WTC11 (cell line): ENCODE data around the gene ZFAND3. TPM values are rescaled to one million over a fixed set of nuclear protein-coding genes. Genes with fewer than 3 reads are reported as not detected.

Experiments used
- ATAC-seq: fragments of 200-7000 bp; cut with Tn5 transposase; 2 replicates; pipeline ENCODE4 v1.10.0; 2021; ENCODE audit warnings: mild to moderate bottlenecking, moderate library complexity
- CTCF ChIA-PET: fragments of 300-600 bp; sonication (Branson Sonifier 250); formaldehyde crosslinking; loops from one replicate; lab custom pipeline; 2021; ENCODE audit warnings: antibody characterized with exemption; lab: Charles Lee
- POLR2A ChIA-PET: fragments of 350-600 bp; sonication (Branson Sonifier 250); formaldehyde crosslinking; loops from one replicate; lab custom pipeline; 2021; ENCODE audit warnings: antibody characterized with exemption; lab: Charles Lee
- DNase-seq: peaks from one replicate; pipeline ENCODE4 v3.0.0; 2021; ENCODE audit warnings: low spot score
- H3K27ac Mint-ChIP-seq: 2 replicates; pipeline ENCODE4 v1.8.0; 2021; ENCODE audit warnings: mixed read lengths
- H3K27me3 Mint-ChIP-seq: 2 replicates; pipeline ENCODE4 v1.8.0; 2021; ENCODE audit warnings: low read depth, mild to moderate bottlenecking, moderate library complexity, mixed read lengths
- H3K36me3 Mint-ChIP-seq: 2 replicates; pipeline ENCODE4 v1.8.0; 2021; ENCODE audit warnings: mixed read lengths
- H3K4me1 Mint-ChIP-seq: 2 replicates; pipeline ENCODE4 v1.8.0; 2022; ENCODE audit warnings: mixed read lengths
- H3K4me3 Mint-ChIP-seq: 2 replicates; pipeline ENCODE4 v1.8.0; 2021; ENCODE audit warnings: mild to moderate bottlenecking, moderate library complexity, mixed read lengths
- H3K9me3 Mint-ChIP-seq: 2 replicates; pipeline ENCODE4 v1.8.0; 2021; ENCODE audit warnings: mixed read lengths
- AFF4 ChIP-seq: sonication (generic); formaldehyde crosslinking; IDR thresholded peaks from 2 replicates; pipeline ENCODE4 v1.8.1; 2023; ENCODE audit warnings: mild to moderate bottlenecking, missing genetic modification reagents, borderline replicate concordance
- AR ChIP-seq: fragments of 250-450 bp; sonication (Bioruptor Pico); IDR thresholded peaks from 2 replicates; pipeline ENCODE4 v1.9.0; 2021; ENCODE audit warnings: mild to moderate bottlenecking
- ETV6 ChIP-seq: sonication (generic); formaldehyde crosslinking; IDR thresholded peaks from 2 replicates; pipeline ENCODE4 v1.8.1; 2022; ENCODE audit warnings: mild to moderate bottlenecking, missing genetic modification reagents
- FOXJ3 ChIP-seq: sonication (generic); formaldehyde crosslinking; IDR thresholded peaks from 2 replicates; pipeline ENCODE4 v1.9.0; 2021; ENCODE audit warnings: missing genetic modification reagents, mild to moderate bottlenecking, borderline replicate concordance
- IRF2 ChIP-seq: sonication (generic); formaldehyde crosslinking; IDR thresholded peaks from 2 replicates; pipeline ENCODE4 v1.8.0; 2022; ENCODE audit warnings: low read depth, missing genetic modification reagents, borderline replicate concordance
- KAT7 ChIP-seq: sonication (generic); formaldehyde crosslinking; IDR thresholded peaks from 2 replicates; pipeline ENCODE4 v1.8.1; 2023; ENCODE audit warnings: missing genetic modification reagents, mild to moderate bottlenecking, borderline replicate concordance
- NFATC4 ChIP-seq: fragments of 250-450 bp; sonication (Bioruptor Pico); IDR thresholded peaks from 2 replicates; pipeline ENCODE4 v1.9.0; 2021; ENCODE audit warnings: mild to moderate bottlenecking
- NFE2L1 ChIP-seq: sonication (generic); formaldehyde crosslinking; IDR thresholded peaks from 2 replicates; pipeline ENCODE4 v1.8.1; 2023; ENCODE audit warnings: missing genetic modification reagents
- NFYB ChIP-seq: sonication (generic); formaldehyde crosslinking; conservative IDR thresholded peaks from 2 replicates; pipeline ENCODE4 v1.8.0; 2022; ENCODE audit warnings: low read depth, missing genetic modification reagents
- ZNF121 ChIP-seq: sonication (generic); formaldehyde crosslinking; IDR thresholded peaks from 2 replicates; pipeline ENCODE4 v1.8.0; 2023; ENCODE audit warnings: missing genetic modification reagents
- ZNF138 ChIP-seq: sonication (generic); formaldehyde crosslinking; conservative IDR thresholded peaks from 2 replicates; pipeline ENCODE4 v1.8.1; 2022; ENCODE audit warnings: mild to moderate bottlenecking, moderate library complexity, missing genetic modification reagents
- ZNF219 ChIP-seq: sonication (generic); formaldehyde crosslinking; IDR thresholded peaks from 2 replicates; pipeline ENCODE4 v1.8.0; 2023; ENCODE audit warnings: missing genetic modification reagents, mild to moderate bottlenecking, borderline replicate concordance
- ZNF423 ChIP-seq: fragments of 250-450 bp; sonication (Bioruptor Pico); IDR thresholded peaks from 2 replicates; pipeline ENCODE4 v2.1.2; 2022; ENCODE audit warnings: mild to moderate bottlenecking, moderate library complexity
- total RNA-seq: library from RNA; stranded (reverse); gene quantifications from 3 replicates; pipeline ENCODE4 v1.2.3, GENCODE V29; 2021
- TF ChIP-seq, protein P1 (sequence below): sonication (generic); formaldehyde crosslinking; IDR thresholded peaks from 2 replicates; pipeline ENCODE4 v1.8.1; 2023; ENCODE audit warnings: mild to moderate bottlenecking, missing genetic modification reagents
- TF ChIP-seq, protein P2 (sequence below): sonication (generic); formaldehyde crosslinking; IDR thresholded peaks from 2 replicates; pipeline ENCODE4 v1.8.1; 2023; ENCODE audit warnings: mild to moderate bottlenecking, moderate library complexity, missing genetic modification reagents
- TF ChIP-seq, protein P3 (sequence below): fragments of 250-450 bp; sonication (Bioruptor Pico); IDR thresholded peaks from 2 replicates; pipeline ENCODE4 v2.1.2; 2022; ENCODE audit warnings: mild to moderate bottlenecking, moderate library complexity
- TF ChIP-seq, protein P4 (sequence below): sonication (generic); formaldehyde crosslinking; IDR thresholded peaks from 2 replicates; pipeline ENCODE4 v1.8.1; 2022; ENCODE audit warnings: mild to moderate bottlenecking, missing genetic modification reagents, moderate library complexity, borderline replicate concordance

ZFAND3 gene
- total RNA-seq, 1 experiment from 2014 or later = 50.3 TPM

DNA sequence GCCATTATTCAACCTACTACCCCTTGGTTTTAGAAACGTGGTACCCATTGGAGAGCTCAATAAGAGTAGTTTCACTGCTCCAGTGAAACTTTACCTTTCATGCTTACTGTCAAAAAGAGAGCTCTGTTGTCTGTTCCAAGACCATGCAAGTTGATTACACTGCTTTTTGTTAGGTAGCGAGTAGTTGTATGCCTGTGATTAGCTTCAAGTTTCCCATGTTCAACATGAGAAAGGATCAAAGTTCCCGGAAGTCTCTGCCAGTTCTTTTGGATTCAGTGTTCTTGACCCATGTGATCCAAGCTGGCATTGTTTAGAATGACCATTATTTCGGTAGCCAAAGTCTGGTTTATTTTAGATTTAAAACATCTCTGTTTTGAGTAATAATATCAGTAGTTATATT, 107.1 kb downstream of the ZFAND3 start:
- ChIA-PET POLR2A (no interaction called here), CTCF (interaction anchor here (1.1 kb wide), 1 partner anchor 136 kb away, joined by 3 read pairs; no protein-coding TSS in a partner anchor)
- Mint-ChIP-seq H3K9me3 (no peaks in the 10 kb centered on the region), H3K27ac (peak overlapping the region; percentile 14; the same call in 1 of the 2 replicates), H3K27me3 (no peaks in the 10 kb centered on the region), H3K4me1 (peaks cover 50% of the 10 kb centered on the region), H3K36me3 (no peaks in the 10 kb centered on the region), H3K4me3 (no peak overlapping the region)
- TF ChIP-seq ZNF423 (CRISPR knock-in tag) (no peak), ZNF138 (CRISPR knock-in tag) (no peak), NFATC4 (CRISPR knock-in tag) (no peak), NFYB (CRISPR knock-in tag) (no peak), AFF4 (CRISPR knock-in tag) (no peak), NFE2L1 (CRISPR knock-in tag) (no peak), ZNF121 (CRISPR knock-in tag) (no peak), ETV6 (CRISPR knock-in tag) (no peak), KAT7 (CRISPR knock-in tag) (no peak), FOXJ3 (CRISPR knock-in tag) (no peak), AR (no peak), ZNF219 (CRISPR knock-in tag) (no peak), IRF2 (CRISPR knock-in tag) (no peak)
- TF ChIP-seq, protein P1, sequence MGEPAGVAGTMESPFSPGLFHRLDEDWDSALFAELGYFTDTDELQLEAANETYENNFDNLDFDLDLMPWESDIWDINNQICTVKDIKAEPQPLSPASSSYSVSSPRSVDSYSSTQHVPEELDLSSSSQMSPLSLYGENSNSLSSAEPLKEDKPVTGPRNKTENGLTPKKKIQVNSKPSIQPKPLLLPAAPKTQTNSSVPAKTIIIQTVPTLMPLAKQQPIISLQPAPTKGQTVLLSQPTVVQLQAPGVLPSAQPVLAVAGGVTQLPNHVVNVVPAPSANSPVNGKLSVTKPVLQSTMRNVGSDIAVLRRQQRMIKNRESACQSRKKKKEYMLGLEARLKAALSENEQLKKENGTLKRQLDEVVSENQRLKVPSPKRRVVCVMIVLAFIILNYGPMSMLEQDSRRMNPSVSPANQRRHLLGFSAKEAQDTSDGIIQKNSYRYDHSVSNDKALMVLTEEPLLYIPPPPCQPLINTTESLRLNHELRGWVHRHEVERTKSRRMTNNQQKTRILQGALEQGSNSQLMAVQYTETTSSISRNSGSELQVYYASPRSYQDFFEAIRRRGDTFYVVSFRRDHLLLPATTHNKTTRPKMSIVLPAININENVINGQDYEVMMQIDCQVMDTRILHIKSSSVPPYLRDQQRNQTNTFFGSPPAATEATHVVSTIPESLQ = no peak
- TF ChIP-seq, protein P2, sequence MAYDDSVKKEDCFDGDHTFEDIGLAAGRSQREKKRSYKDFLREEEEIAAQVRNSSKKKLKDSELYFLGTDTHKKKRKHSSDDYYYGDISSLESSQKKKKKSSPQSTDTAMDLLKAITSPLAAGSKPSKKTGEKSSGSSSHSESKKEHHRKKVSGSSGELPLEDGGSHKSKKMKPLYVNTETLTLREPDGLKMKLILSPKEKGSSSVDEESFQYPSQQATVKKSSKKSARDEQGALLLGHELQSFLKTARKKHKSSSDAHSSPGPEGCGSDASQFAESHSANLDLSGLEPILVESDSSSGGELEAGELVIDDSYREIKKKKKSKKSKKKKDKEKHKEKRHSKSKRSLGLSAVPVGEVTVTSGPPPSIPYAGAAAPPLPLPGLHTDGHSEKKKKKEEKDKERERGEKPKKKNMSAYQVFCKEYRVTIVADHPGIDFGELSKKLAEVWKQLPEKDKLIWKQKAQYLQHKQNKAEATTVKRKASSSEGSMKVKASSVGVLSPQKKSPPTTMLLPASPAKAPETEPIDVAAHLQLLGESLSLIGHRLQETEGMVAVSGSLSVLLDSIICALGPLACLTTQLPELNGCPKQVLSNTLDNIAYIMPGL (CRISPR knock-in tag) = no peak
- TF ChIP-seq, protein P3, sequence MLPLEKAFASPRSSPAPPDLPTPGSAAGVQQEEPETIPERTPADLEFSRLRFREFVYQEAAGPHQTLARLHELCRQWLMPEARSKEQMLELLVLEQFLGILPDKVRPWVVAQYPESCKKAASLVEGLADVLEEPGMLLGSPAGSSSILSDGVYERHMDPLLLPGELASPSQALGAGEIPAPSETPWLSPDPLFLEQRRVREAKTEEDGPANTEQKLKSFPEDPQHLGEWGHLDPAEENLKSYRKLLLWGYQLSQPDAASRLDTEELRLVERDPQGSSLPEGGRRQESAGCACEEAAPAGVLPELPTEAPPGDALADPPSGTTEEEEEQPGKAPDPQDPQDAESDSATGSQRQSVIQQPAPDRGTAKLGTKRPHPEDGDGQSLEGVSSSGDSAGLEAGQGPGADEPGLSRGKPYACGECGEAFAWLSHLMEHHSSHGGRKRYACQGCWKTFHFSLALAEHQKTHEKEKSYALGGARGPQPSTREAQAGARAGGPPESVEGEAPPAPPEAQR (CRISPR knock-in tag) = no peak
- TF ChIP-seq, protein P4, sequence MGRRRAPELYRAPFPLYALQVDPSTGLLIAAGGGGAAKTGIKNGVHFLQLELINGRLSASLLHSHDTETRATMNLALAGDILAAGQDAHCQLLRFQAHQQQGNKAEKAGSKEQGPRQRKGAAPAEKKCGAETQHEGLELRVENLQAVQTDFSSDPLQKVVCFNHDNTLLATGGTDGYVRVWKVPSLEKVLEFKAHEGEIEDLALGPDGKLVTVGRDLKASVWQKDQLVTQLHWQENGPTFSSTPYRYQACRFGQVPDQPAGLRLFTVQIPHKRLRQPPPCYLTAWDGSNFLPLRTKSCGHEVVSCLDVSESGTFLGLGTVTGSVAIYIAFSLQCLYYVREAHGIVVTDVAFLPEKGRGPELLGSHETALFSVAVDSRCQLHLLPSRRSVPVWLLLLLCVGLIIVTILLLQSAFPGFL (CRISPR knock-in tag) = no peak
- ATAC-seq (no peak; the same call in 1 of the 2 replicates), DNase-seq (no peak)
